GM08714 (cell line): ENCODE data around the gene CFHR4.
"Not testable (repeated sequence)": the region's sequence is repeated elsewhere in the genome, so short reads cannot be mapped to it uniquely, and the experiment has no call there.

Experiments
- H3K4me3 ChIP-seq: fragments of 200-500 bp; sonication (Bioruptor generic); 2 replicates; pipeline ENCODE4 v1.5.1; 2014; ENCODE audit warnings: mild to moderate bottlenecking, low read length, inconsistent platforms
- ZNF274 ChIP-seq: IDR thresholded peaks from 2 replicates; pipeline ENCODE4 v1.6.1; 2012; ENCODE audit warnings: mild to moderate bottlenecking, low read depth, low read length

Gene CFHR4

GRCh38 chr1:196897158-196897828 lies 9.4 kb downstream of the CFHR4 start:
- no peak overlapping the region for H3K4me3 ChIP-seq
- no peak for TF ChIP-seq ZNF274

- no peak for TF ChIP-seq ZNF274
- no peak overlapping the region for H3K4me3 ChIP-seq
Measured at GRCh38 chr1:196902344-196902743, 14.5 kb downstream of the CFHR4 start.

GRCh38 chr1:196910215-196910614 lies 22.4 kb downstream of the CFHR4 start:
- no peak overlapping the region for H3K4me3 ChIP-seq
- TF ChIP-seq ZNF274, result no peak

GRCh38 chr1:196912283-196912682 lies 24.4 kb downstream of the CFHR4 start:
- not testable (repeated sequence) for H3K4me3 ChIP-seq

GRCh38 chr1:196926839-196927238 lies 39.0 kb downstream of the CFHR4 start:
- H3K4me3 ChIP-seq, result not testable (repeated sequence)

GRCh38 chr1:196932853-196933252 lies 45.0 kb downstream of the CFHR4 start:
- H3K4me3 ChIP-seq, result not testable (repeated sequence)

- TF ChIP-seq ZNF274, result no peak
- H3K4me3 ChIP-seq, result no peak overlapping the region
Measured at GRCh38 chr1:196933531-196934189, 45.8 kb downstream of the CFHR4 start.

- not testable (repeated sequence) for H3K4me3 ChIP-seq
Measured at GRCh38 chr1:196941474-196941873, 53.6 kb downstream of the CFHR4 start.

- not testable (repeated sequence) for H3K4me3 ChIP-seq
Measured at GRCh38 chr1:196943568-196943967, 55.7 kb downstream of the CFHR4 start, which contains the start of gene CFHR2. TSS of gene CFHR2 (plus strand) at chr1:196943738. CDS start at chr1:196943881, 143 bp downstream.

- TF ChIP-seq ZNF274, result no peak
- H3K4me3 ChIP-seq, result no peak overlapping the region
Measured at GRCh38 chr1:196951711-196952394, 64.0 kb downstream of the CFHR4 start.

- H3K4me3 ChIP-seq, result no peak overlapping the region
Measured at GRCh38 chr1:196954778-196955177, 66.9 kb downstream of the CFHR4 start.

GRCh38 chr1:196955926-196956325 lies 68.1 kb downstream of the CFHR4 start:
- no peak overlapping the region for H3K4me3 ChIP-seq
- TF ChIP-seq ZNF274, result no peak

More at GRCh38 chr1:196954778-196955177, 66.9 kb downstream of the CFHR4 start:
- TF ChIP-seq ZNF274, result no peak

GRCh38 chr1:196960854-196961253 lies 73.0 kb downstream of the CFHR4 start:
- no peak for TF ChIP-seq ZNF274
- no peak overlapping the region for H3K4me3 ChIP-seq
